GM18907 (cell line): ENCODE results near the gene ATRN.

Source experiments
- ATAC-seq: cut with Tn5 transposase; IDR thresholded peaks from one replicate; pipeline ENCODE4 v1.9.1; 2021; ENCODE audit warnings: mild to moderate bottlenecking, moderate library complexity; ENCODE audit not compliant: unreplicated experiment

ATRN gene

DNA sequence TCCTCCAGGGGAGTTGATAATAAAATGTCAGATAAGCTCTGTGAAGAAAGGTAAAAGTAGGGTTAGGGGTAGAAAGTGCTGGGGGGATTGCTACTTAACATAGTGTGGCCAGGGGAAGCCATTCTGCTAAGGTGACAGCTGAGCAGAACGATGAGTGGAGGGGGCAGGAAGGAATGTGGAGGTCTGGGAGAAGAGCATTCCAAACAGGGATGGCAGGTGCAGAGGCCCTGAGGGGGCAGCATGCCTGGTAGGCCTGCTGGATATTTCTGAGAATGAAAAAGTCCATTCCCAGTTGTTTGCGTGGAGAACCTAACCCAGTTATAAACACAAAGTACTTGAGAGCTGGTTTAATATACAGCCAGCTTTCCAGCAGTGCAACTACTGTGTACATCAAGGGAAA lies 183.1 kb downstream of the ATRN start:
- ATAC-seq: no peak

DNA sequence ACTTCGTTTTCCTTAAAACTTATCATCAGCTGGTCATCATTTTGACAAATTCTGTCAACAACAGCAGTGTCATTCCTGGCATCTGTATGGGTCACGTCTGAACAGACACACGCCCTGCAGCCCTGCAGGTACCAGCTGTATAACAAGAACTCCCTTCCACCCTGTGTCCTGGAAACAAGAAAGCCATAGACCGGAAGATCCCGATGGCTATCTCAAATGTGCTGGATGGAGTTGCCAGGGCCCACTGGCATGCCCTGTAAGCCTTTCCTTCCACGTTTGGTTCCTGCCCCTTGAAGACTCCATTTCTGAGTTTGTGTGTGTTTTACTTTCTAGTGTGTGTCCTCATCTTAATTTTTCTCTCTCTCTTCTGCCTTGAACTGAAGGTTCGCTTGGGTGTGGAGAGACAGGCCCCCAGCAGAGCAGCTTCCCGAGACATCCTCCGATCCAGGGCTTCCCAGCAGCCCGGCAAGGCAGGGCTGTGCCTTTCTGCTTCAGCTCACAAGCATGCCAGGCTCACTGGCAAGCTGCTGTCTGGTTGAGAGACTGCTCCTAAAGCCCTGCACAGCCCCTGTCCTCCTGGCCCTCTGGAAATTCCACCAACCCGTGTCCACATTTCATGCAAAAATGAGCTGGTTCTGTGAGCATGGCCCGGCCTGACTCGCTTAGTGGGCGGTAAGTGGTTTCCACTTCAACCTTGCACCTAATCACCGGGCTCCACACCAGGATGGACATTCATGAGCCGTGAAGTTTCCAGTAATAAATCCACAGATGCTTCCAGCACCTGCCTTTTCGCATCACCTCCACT lies 183.7 kb downstream of the ATRN start:
- no peak for ATAC-seq

DNA sequence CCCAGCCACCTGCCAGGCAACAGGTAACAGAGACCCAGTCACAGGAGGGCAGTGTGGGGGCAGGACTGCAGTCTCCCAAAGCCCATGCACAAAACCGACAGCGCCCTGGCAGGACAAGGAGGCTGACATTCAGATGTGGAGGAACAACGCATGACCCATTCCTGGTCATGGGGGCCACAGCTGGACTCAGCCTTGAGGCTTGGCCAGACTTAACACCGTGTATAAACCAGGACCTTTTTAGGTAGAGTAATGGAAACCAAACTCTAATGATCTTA lies 184.2 kb downstream of the ATRN start:
- ATAC-seq: no peak

DNA sequence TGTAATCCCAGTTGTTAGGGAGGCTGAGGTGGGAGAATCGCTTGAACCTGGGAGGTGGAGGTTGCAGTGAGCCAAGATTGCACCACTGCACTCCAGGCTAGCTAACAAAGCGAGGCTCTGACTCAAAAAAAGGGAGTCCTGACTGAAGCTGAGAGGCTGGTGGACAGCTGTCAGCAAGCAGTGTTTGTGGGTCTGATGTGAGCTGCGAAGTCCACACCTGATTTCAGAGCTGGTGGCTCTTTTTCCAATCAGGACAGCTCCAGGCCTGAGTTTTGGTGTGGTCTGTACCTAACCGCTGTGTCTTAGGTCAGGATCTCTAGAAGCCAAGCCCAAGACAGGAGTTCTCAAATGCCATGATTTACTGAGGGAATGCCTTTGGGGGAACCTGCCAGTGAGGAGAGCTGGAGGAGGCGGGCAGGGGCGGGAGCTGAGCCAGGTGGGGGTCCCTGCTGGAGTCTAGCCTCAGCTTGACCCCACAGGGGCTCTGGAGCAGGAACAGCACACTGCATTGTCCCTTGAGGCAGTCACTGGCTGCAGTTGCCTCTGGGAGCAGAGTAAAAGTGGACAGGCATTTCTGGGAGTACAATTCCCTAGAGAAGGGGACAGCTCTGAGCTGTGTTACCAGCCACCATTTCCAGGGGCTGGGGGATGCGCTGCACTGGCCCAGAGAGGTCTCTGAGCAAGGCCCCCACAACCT lies 187.3 kb downstream of the ATRN start:
- no peak for ATAC-seq

DNA sequence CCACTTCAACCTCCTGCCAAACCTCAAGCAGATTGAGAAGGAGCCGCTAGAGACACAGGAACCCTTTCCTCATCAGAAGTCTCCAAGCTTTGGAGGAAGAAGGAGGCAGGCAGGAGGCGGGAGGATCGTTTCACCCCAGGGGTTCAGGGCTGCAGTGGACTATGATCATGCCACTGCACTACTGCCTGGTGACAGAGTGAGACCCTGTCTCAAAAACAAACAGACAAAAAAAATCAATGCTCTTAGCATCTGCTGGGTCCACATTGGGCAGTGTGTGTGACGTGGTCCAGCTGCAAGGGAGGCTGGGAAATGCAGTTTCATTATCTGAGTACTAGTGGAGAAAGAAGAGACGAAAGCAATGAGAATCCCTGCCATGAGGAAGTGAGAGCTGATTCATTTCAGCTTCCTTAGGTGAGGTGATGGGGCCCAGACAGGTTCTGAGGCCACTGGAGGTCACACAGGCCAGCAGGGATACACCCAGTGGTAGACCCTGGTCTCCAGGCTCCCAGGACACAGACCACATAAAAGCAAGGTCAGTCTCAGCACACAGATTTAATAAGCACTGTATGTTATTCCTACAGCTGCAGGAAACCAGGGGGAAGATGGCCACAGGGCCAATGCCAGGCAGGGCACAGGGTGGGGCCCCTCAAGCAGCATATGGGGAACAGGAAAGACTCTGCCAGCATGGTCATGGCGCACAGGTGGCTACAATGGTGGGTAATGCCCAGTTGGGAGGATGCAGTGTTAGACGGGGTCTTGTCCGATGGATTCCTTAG lies 188.1 kb downstream of the ATRN start:
- peak; percentile 92 for ATAC-seq

DNA sequence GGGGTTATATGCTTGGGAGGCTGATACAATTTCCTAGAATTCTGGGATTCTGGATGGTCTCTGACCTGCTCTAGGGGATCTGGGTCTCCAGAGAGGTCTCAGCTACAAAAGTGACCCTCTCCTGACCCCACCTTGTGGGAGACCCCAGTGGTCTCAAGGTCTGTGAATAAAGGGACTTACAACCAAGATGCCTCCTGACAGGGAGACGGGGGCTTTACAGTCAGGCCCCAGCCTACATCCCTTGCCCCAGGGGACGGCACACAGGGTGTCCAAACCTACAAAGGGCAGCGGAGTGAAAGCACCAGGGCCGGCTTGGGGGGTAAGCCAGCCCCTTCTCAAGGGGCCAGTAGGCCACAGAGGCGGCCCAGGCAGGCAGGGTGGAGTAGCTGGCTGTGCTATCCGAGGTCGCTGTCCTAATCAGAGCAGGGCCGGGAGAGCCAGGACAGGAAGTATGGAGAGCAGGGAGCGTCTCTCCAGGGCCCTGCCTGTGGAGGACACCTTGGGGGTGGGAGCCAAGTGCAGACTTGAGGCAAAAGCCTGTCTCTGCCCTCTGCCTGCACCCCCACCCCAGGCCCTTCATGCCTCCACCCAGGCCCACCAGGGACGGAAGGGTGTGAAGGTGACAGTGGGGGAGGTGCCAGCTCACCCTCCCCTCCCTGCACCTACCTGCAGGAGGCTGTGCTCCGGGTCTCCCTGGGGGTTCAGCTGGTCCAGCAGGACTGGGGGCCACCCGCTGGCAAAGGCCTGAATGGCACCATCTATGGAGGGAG lies 188.9 kb downstream of the ATRN start:
- ATAC-seq: no peak

DNA sequence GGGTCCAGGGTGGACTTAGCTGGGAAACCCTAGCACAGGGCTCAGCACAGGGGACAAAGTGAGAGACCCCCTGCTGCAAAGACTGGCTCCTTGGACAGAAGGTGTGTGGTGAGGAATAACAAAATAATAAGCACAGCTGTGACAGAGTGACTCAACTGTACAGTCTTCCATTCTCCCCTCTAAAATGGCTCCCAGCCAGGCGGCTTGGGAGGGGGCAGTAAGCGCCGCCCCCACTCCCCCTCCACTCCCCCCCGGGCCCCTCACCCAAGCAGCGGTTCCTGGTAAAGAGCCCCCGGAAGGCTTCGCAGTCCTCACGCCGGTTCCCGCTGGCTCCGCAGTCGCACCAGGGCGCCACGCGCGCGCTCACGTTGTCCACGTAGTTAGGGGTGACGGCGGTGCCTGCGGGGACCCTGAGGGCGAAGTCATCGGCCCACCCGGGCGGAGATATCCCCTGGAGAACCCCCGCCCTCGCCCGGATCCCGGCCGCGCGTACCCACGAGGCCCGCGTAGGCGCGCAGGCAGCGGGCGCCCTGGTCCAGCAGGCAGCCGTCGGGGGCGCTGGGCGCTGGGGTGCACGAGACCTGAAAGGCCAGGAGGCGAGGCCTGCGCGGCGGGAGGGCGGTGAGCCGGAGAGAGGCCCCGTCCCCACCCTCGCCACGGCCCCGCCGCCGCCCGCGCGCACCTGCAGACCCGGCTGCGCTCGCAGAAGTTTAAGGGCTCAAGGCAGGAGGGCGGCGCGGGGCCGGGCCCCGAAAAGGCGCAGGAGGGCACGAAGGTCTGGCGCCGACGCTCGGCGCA lies 189.6 kb downstream of the ATRN start:
- no peak for ATAC-seq

DNA sequence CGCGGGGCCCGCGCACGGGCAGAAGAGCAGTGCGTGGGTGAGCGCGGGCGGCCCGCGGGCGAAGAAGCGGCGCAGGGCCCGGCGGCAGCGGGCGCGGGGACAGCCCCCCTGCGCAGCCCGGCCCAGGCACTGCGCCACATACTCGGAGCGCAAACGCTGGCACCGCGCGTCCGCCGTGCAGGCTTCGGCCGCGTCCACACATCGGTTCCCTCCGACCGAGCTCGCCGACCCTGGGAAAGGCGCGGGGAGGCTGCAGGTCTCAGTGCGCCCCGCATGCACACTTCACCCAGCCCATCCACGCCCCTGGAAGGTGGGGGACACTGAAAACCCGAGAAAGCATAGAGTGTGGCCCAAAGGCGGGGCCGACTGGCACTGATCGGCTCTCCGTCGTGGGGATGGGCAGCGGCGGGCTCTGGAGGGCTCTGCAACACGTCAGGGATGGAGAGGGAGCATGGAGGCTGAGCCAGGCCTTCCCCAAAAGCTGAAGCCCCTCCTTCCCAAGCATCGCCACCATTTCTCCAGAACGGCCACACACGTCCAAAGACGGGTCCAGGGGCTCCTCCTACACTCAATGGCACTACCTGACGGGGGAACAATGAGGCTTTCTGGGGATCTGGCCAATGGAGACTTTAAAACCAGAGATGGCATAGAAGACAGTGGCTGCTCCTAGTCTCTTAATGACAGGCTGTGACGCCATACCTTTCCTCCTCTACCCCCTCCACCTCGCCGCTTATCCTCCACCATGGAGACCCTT lies 190.4 kb downstream of the ATRN start:
- no peak for ATAC-seq

DNA sequence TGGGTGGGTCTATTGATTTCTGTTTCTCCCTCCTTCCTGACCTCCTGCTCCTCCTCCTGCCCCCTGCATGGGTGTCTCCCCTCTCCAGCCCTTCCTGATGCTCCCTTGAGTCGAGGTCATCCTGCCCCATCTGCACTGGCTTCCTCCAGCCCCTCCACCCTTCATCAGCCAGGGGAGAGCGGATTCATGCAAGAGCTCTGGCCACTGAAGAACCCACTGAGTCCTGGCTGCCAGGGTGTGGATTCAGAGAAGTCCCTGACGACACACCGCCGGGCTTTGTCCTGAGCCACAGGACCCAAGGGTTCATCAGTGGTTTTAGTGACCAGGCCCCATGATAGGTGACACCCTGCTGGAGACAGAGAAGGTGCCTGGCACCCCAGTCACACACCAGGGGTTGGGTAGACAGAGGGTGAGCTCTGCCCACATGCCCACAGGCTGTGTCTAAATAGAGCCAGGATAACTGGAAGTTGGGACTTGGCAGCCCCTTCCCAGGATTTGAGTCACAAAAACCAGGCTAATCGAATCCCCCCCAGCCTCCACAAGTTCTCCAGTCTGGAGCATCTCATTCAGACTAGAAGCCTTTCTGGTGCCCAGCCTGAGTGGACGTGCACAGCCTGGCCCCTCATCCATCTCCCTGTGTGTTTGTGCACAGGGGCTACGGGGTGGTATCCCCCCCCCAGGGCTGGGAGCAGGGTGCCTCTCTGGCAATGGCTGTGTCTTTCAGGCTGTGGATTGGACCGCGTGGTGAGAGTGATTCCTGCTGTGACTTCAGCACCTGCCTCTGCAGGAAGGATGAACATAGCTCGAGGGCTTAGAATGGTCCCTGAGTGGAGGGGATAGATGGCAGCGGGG lies 191.2 kb downstream of the ATRN start:
- ATAC-seq: no peak

DNA sequence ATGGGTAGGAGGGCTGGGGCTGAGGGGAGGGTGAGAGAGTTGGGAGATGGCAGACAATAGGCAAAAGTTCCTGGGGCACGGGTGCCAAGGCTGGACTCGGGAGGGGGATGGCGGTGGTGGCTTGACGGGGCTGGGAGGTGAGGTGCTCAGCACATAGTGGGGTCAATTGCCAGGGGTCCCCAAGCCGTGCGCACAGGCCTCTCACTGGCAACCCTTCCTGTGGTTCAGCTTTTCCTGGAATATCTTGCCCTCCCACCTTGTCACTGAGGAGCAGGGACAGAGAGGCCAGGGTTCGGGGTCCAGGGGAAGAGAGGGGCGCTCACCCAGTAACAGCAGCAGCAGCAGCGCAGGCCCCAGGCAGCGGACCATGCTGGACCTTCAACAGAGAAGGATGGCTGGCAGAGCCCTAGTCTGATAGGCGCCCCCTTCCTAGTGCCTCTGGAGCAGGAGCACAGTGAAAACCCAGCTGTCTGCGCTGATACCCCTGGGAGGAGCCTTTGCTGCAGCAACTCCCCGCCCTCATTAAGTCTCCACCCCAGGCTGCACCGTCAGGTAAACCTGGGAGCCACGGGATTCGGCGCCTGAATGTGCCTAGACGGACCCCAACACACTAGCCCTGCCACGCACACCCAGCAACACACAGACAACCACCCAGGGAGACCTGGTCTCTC lies 192.3 kb downstream of the ATRN start, which contains the start of gene GFRA4:
Gene GFRA4 (minus strand): TSS at position 369 of the 671 bp plus-strand sequence. CDS start 0 bp downstream, at position 369.
- ATAC-seq: no peak

DNA sequence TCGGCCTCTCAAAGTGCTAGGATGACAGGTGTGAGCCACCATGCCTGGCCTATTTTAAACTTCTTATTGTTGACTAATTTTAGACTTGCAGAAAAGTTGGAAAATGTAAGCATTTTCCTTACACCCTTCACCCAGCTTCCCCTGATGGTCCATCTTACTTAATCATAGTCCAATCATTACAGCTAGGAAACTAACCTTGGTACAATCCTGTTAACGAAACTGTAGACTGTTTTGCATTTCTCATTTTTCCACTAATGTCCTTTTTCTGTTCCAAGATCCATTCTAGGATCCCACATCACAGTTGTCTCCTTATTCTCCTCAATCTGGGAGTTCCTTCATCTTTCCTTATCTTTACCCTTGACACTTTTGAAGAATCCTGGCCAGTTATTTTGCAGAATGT lies 193.0 kb downstream of the ATRN start:
- no peak for ATAC-seq

DNA sequence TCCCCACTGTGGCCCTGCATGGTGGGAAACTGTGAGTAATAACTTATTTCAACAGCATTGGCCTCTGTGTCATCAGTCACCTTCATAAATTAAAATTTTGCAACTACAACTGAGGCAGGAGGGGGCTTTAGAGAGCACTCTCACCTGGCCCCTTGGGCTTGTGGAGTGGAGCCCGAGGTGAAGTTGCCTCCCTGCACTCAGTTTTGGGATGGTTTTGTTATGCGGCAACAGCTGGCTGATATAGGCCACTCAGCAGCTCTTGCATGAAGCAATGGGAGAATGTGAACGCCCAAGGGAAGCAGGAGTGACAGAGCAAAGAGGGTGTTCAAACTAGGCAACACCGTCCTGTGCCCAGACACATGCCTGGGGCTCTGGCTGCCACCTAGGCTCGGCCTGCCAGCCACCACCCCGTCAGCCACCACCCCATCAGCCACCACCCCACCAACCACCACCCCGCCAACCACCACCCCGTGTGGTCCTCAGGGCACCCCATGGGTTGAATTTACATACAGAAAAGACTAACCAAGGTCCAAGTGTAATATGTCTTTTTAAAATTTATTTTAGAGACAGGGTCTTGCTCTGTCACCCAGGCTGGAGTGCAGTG lies 196.7 kb downstream of the ATRN start:
- no peak for ATAC-seq

DNA sequence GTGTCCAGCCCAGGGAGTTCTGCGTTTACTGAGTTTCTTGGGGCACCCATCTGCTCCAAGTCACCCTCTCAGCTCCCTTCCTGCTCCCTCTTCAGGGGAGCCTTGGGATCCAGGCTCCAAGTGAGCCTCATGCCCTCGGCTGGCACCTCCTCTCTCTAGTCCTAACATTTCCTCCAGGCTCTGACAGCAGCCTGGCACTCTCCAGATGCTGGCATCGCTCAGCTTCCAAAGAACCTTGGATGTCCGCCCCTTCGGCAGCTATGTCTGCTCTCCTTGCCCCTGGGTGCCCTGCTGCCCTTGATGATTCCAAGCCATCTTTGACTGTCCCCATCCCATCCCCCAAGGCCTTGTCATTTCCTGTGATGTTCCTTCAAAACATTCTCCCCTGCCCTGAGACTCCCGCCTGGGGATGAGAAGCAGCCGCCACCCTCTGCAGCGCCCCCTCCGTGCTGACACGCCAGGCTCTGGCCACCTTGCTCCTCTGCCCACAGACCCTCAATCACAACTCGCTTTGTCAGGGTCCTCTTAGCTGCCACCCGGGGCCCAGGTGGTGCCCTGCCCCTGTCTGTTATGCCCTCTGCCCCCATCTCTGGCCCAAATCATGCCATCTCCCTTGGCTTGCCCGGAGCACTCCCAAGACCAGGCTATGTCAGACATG lies 199.0 kb downstream of the ATRN start:
- ATAC-seq: no peak

DNA sequence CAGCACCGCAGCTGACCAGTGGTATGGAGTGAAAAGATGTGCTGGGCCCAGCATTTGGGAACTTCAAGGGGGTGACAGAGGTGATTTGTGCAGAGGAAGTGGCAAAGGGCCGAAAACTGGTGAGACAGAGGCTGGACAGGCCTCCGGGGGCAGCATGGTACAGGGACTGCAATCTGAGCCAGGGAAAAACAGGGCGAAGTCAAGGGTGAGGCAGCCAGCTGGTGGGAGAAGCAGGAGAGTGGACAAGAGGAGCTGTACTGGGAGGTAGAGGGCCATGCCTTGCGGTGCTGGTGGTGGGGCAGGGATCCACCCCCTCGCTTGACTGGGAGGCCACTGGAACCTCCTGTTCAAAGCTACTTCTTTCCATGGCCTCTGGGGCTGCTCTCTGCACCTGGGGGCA lies 199.7 kb downstream of the ATRN start:
- ATAC-seq: no peak

DNA sequence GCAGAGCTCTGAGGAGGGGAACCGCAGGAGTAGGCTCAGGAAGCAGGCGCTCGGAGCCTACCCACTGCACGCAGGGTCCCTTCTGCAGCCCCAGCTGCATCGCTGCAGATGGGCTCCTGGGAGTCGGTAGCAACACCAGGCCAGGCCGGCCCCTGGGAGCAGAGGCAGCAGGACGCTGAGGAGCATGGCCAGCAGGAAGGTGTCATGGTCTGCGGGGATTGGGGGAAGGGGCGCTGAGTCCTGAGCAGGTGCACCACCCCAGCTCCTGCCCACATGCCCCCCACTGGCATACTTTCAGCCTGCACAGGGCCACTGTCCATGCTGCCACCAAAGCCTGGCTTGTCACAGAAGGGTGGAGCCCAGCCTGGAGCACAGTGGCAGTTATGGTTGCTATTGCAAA lies 200.1 kb downstream of the ATRN start:
- ATAC-seq: no peak

DNA sequence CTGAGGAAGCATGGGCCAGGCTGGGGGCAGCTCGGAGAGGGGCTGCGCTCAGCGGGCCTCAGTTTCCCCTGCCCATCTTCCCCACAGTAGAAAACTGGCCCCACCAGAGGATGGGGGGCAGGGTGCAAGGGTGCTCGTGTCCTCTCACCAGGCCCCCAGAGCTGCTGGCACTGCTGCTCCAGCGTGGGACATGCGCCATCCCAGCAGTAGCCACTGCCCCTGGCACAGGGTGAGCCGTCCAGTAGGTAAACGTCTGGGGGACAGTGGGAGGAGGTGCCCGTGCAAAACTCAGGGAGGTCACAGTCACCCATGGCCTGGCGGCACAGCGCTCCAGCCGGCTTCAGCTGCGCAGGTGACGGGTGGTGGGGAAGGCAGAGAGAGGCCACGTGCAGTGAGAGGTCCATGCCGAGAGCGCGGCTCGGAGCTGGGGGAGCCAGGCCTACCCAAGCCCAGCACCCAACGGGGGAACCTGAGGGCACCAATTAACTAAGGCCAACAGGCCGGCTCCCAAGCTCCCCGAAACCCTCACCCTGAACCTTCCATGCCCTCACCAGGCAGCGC lies 201.2 kb downstream of the ATRN start:
- ATAC-seq: no peak
